ENCODE data around the gene GLT8D1. TPM values are rescaled to one million over a fixed set of nuclear protein-coding genes. Genes with fewer than 3 reads are reported as not detected.

GLT8D1 gene
- total and polyA plus RNA-seq, 7 donors: 12.0 to 40.1 (median 20.2) TPM

GRCh38 chr3:52649461-52650210, 56.0 kb downstream of the GLT8D1 start:
- TF ChIP-seq, protein P1, sequence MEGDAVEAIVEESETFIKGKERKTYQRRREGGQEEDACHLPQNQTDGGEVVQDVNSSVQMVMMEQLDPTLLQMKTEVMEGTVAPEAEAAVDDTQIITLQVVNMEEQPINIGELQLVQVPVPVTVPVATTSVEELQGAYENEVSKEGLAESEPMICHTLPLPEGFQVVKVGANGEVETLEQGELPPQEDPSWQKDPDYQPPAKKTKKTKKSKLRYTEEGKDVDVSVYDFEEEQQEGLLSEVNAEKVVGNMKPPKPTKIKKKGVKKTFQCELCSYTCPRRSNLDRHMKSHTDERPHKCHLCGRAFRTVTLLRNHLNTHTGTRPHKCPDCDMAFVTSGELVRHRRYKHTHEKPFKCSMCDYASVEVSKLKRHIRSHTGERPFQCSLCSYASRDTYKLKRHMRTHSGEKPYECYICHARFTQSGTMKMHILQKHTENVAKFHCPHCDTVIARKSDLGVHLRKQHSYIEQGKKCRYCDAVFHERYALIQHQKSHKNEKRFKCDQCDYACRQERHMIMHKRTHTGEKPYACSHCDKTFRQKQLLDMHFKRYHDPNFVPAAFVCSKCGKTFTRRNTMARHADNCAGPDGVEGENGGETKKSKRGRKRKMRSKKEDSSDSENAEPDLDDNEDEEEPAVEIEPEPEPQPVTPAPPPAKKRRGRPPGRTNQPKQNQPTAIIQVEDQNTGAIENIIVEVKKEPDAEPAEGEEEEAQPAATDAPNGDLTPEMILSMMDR (IDR thresholded peaks at IDR 0.05): no peak
- no peaks in the 10 kb centered on the region for H3K27me3 ChIP-seq (ENCODE audit: insufficient read depth in 3 of 3, low read length in 2 of 3)
- intact Hi-C loops (cut with DNase I): loop anchor here in 1 of 2 donors (2.0 kb wide), 1 partner anchor 17 kb away; no protein-coding TSS in a partner anchor
- DNase-seq: no peak
- H3K36me3 ChIP-seq (ENCODE audit: insufficient read depth in 1 of 2, low read depth in 1 of 2): peaks cover 9 to 99% of the 10 kb centered on the region in 2 donors
- H3K27ac ChIP-seq: no peak overlapping the region
- H3K4me1 ChIP-seq: no peaks in the 10 kb centered on the region
- H3K4me3 ChIP-seq: no peak overlapping the region
- WGBS, 3 donors: 66 to 92% (median 82%) methylated on average over 4 to 5 of the region's 5 CpGs
- H3K9me3 ChIP-seq: no peaks in the 10 kb centered on the region
- no peak for ATAC-seq

- H3K4me3 ChIP-seq: no peak overlapping the region
- ATAC-seq: no peak
- H3K9me3 ChIP-seq: no peaks in the 10 kb centered on the region
- intact Hi-C loops (cut with DNase I): no loop called here
- TF ChIP-seq, protein P1 (IDR thresholded peaks at IDR 0.05): no peak
- no peak overlapping the region for H3K27ac ChIP-seq
- H3K4me1 ChIP-seq: no peaks in the 10 kb centered on the region
- no peaks in the 10 kb centered on the region for H3K27me3 ChIP-seq (ENCODE audit: insufficient read depth in 3 of 3, low read length in 2 of 3)
- H3K36me3 ChIP-seq (ENCODE audit: insufficient read depth in 1 of 2, low read depth in 1 of 2): peaks cover 18 to 100% of the 10 kb centered on the region in 2 donors
- WGBS, 3 donors: 96 to 97% (median 97%) methylated on average over 6 of the region's 6 CpGs
- DNase-seq: no peak
Measured at GRCh38 chr3:52645549-52645948, 60.0 kb downstream of the GLT8D1 start.

Other genes starting within 250 kb of the GLT8D1 start
- 10 to 100 TPM; 29.0 to 47.5 (median 41.9) TPM for gene STAB1, start 210.5 kb downstream of the GLT8D1 start, total RNA-seq
- 10 to 100 TPM; 15.9 to 27.4 (median 22.5) TPM for gene STAB1, start 210.5 kb downstream of the GLT8D1 start, polyA plus RNA-seq
- gene NT5DC2, start 171.9 kb downstream of the GLT8D1 start, total RNA-seq: 10 to 100 TPM in 2 of 4 donors, 1 to 10 TPM in 2; 6.8 to 13.7 (median 10.4) TPM
- 10 to 100 TPM in 2 of 3 donors, 1 to 10 TPM in 1; 8.8 to 10.5 (median 10.3) TPM for gene NT5DC2, start 171.9 kb downstream of the GLT8D1 start, polyA plus RNA-seq
- gene UQCC5, start 169.2 kb downstream of the GLT8D1 start, total RNA-seq: 10 to 100 TPM; 29.5 to 32.7 (median 31.0) TPM
- gene UQCC5, start 169.2 kb downstream of the GLT8D1 start, polyA plus RNA-seq: 10 to 100 TPM; 34.4 to 95.4 (median 67.9) TPM
- 10 to 100 TPM; 38.0 to 46.7 (median 39.9) TPM for gene PBRM1, start 19.9 kb downstream of the GLT8D1 start, total RNA-seq
- gene PBRM1, start 19.9 kb downstream of the GLT8D1 start, polyA plus RNA-seq: 10 to 100 TPM in 2 of 3 donors, 1 to 10 TPM in 1; 7.5 to 21.9 (median 12.1) TPM
- gene GNL3, start 19.8 kb downstream of the GLT8D1 start, total RNA-seq: 100 to 1,000 TPM in 1 of 4 donors, 10 to 100 TPM in 3; 47.3 to 109 (median 67.9) TPM
- 100 to 1,000 TPM in 2 of 3 donors, 10 to 100 TPM in 1; 80.6 to 145 (median 135) TPM for gene GNL3, start 19.8 kb downstream of the GLT8D1 start, polyA plus RNA-seq
- 10 to 100 TPM; 55.7 to 85.6 (median 75.3) TPM for gene SPCS1, start 315 bp upstream of the GLT8D1 start, total RNA-seq
- 100 to 1,000 TPM; 108 to 133 (median 116) TPM for gene SPCS1, start 315 bp upstream of the GLT8D1 start, polyA plus RNA-seq
- 10 to 100 TPM; 13.8 to 22.1 (median 17.4) TPM for gene NEK4, start 65.1 kb upstream of the GLT8D1 start, total RNA-seq
- gene NEK4, start 65.1 kb upstream of the GLT8D1 start, polyA plus RNA-seq: 10 to 100 TPM in 1 of 3 donors, 1 to 10 TPM in 2; 4.7 to 22.2 (median 5.2) TPM
- gene ITIH1, start 71.8 kb upstream of the GLT8D1 start, total RNA-seq: not detected
- gene ITIH1, start 71.8 kb upstream of the GLT8D1 start, polyA plus RNA-seq: under 1 TPM in 1 of 3 donors, not detected in 2; 0.03 TPM
- gene ITIH3, start 89.0 kb upstream of the GLT8D1 start, total RNA-seq: under 1 TPM in 2 of 4 donors, not detected in 2; 0.25 to 0.77 TPM
- gene ITIH3, start 89.0 kb upstream of the GLT8D1 start, polyA plus RNA-seq: under 1 TPM; 0.18 to 0.39 (median 0.29) TPM
- 10 to 100 TPM; 13.1 to 90.8 (median 38.8) TPM for gene ITIH4, start 124.9 kb upstream of the GLT8D1 start, total RNA-seq
- 10 to 100 TPM in 1 of 3 donors, 1 to 10 TPM in 2; 1.3 to 29.2 (median 7.4) TPM for gene ITIH4, start 124.9 kb upstream of the GLT8D1 start, polyA plus RNA-seq
- gene MUSTN1, start 129.2 kb upstream of the GLT8D1 start, total RNA-seq: 1,000 to 10,000 TPM in 2 of 4 donors, 100 to 1,000 TPM in 2; 138 to 1,165 (median 841) TPM
- 1,000 to 10,000 TPM in 1 of 3 donors, 100 to 1,000 TPM in 1, 10 to 100 TPM in 1; 91.1 to 1,241 (median 578) TPM for gene MUSTN1, start 129.2 kb upstream of the GLT8D1 start, polyA plus RNA-seq
- 10 to 100 TPM in 3 of 4 donors, 1 to 10 TPM in 1; 7.1 to 12.9 (median 11.3) TPM for gene STIMATE, start 191.8 kb upstream of the GLT8D1 start, total RNA-seq
- 10 to 100 TPM in 1 of 3 donors, 1 to 10 TPM in 2; 3.5 to 22.3 (median 5.6) TPM for gene STIMATE, start 191.8 kb upstream of the GLT8D1 start, polyA plus RNA-seq